NCI-H2171 treated with DMSO at 0.1 percent for 48 hours (cell line): Measurements from ENCODE around the gene TIMM29.

Source experiments
- DNase-seq: peaks from one replicate; lab custom pipeline; 2025; lab: John Stamatoyannopoulos, UW

The TIMM29 gene

DNA sequence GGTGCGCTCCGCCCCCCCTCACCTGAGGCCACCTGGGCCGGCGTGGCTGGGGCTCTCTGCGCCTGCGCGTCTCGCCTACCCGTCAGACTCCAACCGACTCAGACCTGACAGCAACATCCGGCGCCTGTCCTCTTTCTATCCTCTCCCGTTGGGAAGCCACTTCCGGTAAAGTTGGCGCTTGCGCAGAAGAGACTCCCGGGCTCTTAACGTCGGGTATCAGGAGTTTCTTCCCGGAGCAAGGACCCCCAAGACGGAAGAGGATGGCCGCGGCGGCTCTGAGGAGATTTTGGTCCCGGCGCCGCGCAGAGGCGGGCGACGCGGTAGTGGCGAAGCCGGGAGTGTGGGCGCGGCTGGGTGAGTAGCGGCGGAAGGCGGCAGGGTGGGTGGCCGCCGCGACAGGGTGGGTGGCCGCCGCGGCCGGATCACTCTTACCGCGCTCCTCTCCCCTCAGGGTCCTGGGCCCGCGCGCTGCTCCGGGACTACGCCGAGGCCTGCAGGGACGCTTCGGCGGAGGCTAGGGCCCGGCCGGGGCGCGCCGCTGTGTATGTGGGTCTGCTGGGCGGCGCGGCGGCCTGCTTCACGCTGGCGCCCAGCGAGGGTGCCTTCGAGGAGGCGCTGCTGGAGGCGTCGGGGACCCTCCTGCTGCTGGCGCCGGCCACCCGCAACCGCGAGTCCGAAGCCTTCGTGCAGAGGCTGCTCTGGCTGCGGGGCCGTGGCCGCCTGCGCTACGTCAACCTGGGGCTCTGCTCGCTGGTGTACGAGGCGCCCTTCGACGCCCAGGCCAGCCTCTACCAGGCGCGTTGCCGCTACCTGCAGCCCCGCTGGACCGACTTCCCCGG lies at the start of gene TIMM29, which contains the start of gene YIPF2:
TSS of gene TIMM29 (plus strand) at position 249 of the 839 bp plus-strand sequence. CDS start at position 261, 12 bp downstream.
TSS of gene YIPF2 (minus strand) at position 77 of the 839 bp plus-strand sequence. CDS start 229 bp downstream, outside the sequence.
- peak; percentile 99 for DNase-seq

GRCh38 chr19:10881403-10882107 lies 47.1 kb upstream of the TIMM29 start:
- no peak for DNase-seq

GRCh38 chr19:10882108-10882457 lies 46.5 kb upstream of the TIMM29 start:
- DNase-seq: no peak

GRCh38 chr19:10884274-10884673 lies 44.3 kb upstream of the TIMM29 start:
- no peak for DNase-seq

GRCh38 chr19:10885201-10886169 lies 43.1 kb upstream of the TIMM29 start:
- DNase-seq: peak; percentile 22

GRCh38 chr19:10887616-10888367 lies 40.8 kb upstream of the TIMM29 start:
- DNase-seq: no peak

DNA sequence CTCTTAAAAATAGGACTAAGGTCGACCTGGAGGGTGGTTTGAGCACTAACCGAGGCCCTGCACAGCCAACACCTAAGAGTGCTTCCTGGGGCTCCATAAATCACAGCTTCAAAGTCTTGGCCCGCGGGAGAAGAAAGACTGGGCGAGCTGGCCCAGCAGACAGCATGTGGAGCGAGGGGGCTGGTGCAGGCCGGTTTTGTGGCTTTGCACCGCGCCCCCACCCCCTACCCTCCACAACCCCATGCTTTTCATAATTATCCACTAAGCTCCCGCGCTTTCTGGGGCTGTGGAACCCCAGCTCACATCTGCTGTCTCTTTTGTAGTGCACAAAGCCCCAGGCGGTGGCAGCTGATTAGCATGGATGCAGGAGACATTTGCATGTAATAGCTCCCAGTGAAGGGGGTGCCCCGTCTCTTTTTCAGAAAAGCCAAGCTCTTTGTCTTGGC lies 40.2 kb upstream of the TIMM29 start:
- DNase-seq: peak; percentile 59

- no peak for DNase-seq
Observed at GRCh38 chr19:10889880-10890279, 38.7 kb upstream of the TIMM29 start.

DNA sequence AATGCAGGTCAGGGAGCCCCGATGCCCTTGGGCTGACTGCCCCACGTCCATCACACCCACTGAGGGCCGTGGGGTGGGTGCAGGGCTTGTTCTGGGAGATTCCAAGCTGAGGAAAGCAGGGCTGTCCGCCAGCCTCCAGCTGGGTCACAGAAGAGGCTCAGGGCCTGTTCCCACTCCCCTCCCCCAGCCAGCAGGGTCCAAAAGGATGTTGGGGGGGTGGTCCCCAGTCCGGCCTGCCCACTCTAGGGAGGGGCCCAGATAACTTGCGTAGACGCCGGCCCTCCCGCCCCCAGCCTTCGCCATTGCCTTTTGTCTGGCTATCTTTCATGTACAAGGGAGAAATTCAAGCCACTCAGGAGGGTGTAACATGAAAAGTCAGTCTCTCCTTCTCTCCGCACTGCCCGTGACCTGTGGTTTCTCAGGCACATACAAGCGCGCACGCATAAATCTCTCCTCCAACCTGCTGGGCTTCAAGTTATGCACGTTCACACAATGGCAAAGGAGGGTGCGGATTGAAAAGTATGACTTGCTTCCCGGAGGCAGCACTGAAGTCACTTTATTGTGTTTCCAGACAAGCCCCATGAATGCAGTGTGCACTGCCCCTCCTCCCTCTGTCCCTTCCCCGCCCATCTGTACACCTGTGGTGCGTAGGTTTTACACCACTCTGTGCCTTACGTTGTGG lies 37.1 kb upstream of the TIMM29 start:
- DNase-seq: peak; percentile 68

GRCh38 chr19:10892256-10892655 lies 36.4 kb upstream of the TIMM29 start:
- DNase-seq: peak; percentile 87

- DNase-seq: no peak
Observed at GRCh38 chr19:10894911-10895213, 33.7 kb upstream of the TIMM29 start.

DNA sequence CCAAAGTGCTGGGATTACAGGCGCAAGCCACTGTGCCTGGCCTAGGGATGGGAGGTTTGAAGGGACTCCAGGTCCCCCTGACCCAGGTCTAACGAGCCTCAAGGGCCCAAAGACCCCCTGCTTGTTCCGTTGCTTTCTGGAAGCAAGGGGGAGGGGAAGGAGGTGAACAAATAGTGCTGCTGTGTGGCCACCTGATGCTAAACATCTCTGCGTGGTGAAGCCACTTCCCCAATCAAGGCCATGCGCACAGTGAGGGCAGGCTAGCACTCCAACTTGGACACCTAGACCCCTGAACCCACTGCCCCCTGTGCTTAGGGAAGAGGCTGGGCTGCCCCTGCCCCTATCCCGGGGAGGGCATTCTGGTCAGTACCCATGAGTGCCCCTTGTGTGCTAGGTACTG lies 33.2 kb upstream of the TIMM29 start:
- no peak for DNase-seq

- DNase-seq: no peak
Observed at GRCh38 chr19:10895920-10896319, 32.7 kb upstream of the TIMM29 start.

DNA sequence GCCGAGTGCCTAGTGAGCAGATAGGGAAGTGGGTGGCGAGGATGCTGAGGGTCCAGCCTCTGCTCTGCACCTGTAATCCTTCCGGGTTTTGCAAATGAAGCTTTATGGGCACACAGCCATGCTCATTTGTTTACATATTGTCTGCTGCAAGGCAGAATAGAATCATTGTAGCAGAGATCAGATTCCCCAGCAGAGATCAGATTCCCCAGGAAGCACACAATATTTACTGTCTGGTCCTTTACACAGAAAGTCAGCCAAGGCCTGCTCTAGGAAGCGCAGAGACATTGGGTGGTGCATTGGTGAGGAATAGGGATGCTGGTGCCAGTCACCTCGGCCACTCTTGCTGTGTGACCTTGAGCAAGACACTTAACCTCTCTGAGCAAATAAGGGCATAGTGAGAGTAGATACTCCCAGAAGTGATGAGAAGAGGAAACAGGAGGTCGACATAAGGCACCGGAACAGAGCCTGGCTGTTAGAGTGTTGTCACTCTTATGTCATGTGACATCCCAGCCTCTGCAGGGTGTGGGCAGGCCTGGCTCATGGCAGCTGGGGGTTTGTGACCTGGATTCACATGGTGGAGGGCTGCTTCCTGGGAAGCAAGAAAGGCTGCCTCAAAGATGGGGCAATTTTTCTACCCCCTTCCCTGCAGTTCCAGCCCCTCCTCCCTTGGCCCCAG lies 31.6 kb upstream of the TIMM29 start:
- DNase-seq: peak; percentile 89

- no peak for DNase-seq
Observed at GRCh38 chr19:10898633-10899032, 30.0 kb upstream of the TIMM29 start.

DNA sequence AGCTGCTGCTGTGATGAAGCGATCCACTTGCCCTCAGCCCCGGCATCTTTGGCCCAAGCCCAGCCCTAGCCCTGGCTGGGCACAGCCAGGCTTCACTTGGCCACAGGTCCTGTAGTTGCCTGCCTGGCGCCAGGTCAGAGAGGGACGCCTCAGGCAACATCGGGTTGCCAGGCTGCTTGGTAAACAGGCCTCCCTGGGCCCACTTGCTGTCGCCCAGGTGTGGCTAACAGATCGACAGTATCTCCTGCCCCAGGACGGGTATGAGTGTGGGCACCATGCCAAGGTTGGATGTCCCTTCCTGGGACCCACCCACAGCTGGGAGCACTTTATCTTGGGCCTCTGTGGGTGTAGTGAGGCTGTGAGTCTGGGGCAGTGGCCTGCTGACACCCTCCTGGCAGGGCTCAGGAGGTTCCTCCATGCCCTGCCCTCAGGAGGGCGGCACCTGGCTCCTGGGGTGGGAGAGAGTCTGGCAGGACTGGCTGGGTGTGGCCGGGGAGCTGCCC lies 29.4 kb upstream of the TIMM29 start:
- no peak for DNase-seq

GRCh38 chr19:10907925-10908324 lies 20.7 kb upstream of the TIMM29 start:
- DNase-seq: no peak

GRCh38 chr19:10908380-10908960 lies 20.1 kb upstream of the TIMM29 start:
- no peak for DNase-seq

- DNase-seq: no peak
Observed at GRCh38 chr19:10911579-10912363, 16.8 kb upstream of the TIMM29 start.
